Mesendoderm (in vitro differentiated cells): Measurements from ENCODE around the gene PPARGC1A.

ENCODE experiments used
- DNase-seq: peaks from one replicate; pipeline ENCODE4 v3.0.0; 2013
- H2AK5ac ChIP-seq: 2 replicates; pipeline ENCODE4 v1.6.1; 2013; ENCODE audit warnings: low read length, inconsistent platforms
- H2BK120ac ChIP-seq: 2 replicates; pipeline ENCODE4 v1.6.1; 2013; ENCODE audit warnings: low read depth, mild to moderate bottlenecking, low read length, moderate library complexity, mixed read lengths
- H2BK15ac ChIP-seq: replicated peaks from 2 replicates; pipeline ENCODE4 v1.6.1; 2013; ENCODE audit warnings: low read depth, mild to moderate bottlenecking, moderate library complexity
- H2BK5ac ChIP-seq: 2 replicates; pipeline ENCODE4 v1.6.1; 2013; ENCODE audit warnings: low read length, inconsistent platforms
- H3K18ac ChIP-seq: 2 replicates; pipeline ENCODE4 v1.6.1; 2013; ENCODE audit warnings: mild to moderate bottlenecking, low read length, mixed read lengths
- H3K23ac ChIP-seq: one replicate; pipeline ENCODE4 v1.6.1; 2013; ENCODE audit warnings: low read length
- H3K27ac ChIP-seq: 2 replicates; pipeline ENCODE4 v1.5.1; 2013; ENCODE audit warnings: low read depth, mild to moderate bottlenecking, inconsistent platforms, low read length, moderate library complexity
- H3K27me3 ChIP-seq: 2 replicates; pipeline ENCODE4 v1.6.1; 2013; ENCODE audit warnings: low read length, control low read depth, mild to moderate bottlenecking, inconsistent platforms; ENCODE audit not compliant: insufficient read depth, poor library complexity
- H3K36me3 ChIP-seq: 2 replicates; pipeline ENCODE4 v1.6.1; 2013; ENCODE audit warnings: low read length, inconsistent platforms; ENCODE audit not compliant: control insufficient read depth, insufficient read depth
- H3K4ac ChIP-seq: one replicate; pipeline ENCODE4 v1.6.1; 2013; ENCODE audit warnings: low read depth, mild to moderate bottlenecking, low read length, moderate library complexity
- H3K4me1 ChIP-seq: 2 replicates; pipeline ENCODE4 v1.6.1; 2013; ENCODE audit warnings: low read depth, low read length, inconsistent platforms; ENCODE audit not compliant: control insufficient read depth
- H3K4me2 ChIP-seq: 2 replicates; pipeline ENCODE4 v1.6.1; 2013; ENCODE audit warnings: low read length
- H3K4me3 ChIP-seq: 2 replicates; pipeline ENCODE4 v1.5.1; 2013; ENCODE audit warnings: mild to moderate bottlenecking, low read length
- H3K56ac ChIP-seq: one replicate; pipeline ENCODE4 v1.6.1; 2013; ENCODE audit warnings: low read length
- H3K79me1 ChIP-seq: 2 replicates; pipeline ENCODE4 v1.6.1; 2013; ENCODE audit warnings: low read length, inconsistent platforms
- H3K79me2 ChIP-seq: 2 replicates; pipeline ENCODE4 v1.6.1; 2013; ENCODE audit warnings: mild to moderate bottlenecking, low read length; ENCODE audit not compliant: control insufficient read depth, insufficient read depth
- H3K9ac ChIP-seq: 2 replicates; pipeline ENCODE4 v1.6.1; 2013; ENCODE audit warnings: low read length, inconsistent platforms
- H4K5ac ChIP-seq: one replicate; pipeline ENCODE4 v1.6.1; 2013; ENCODE audit warnings: low read length
- H4K8ac ChIP-seq: one replicate; pipeline ENCODE4 v1.6.1; 2013; ENCODE audit warnings: low read depth, mild to moderate bottlenecking, control low read depth, low read length, moderate library complexity
- WGBS: extraction: QIAGEN DNeasy Blood & Tissue Kit; methylation state at CpG from one replicate; pipeline ENCODE4 v1.1.7; 2013; ENCODE audit warnings: low lambda C conversion rate, missing lambda C conversion rate; ENCODE audit not compliant: insufficient coverage; ENCODE audit errors: extremely low coverage; 5-methylcytosine and 5-hydroxymethylcytosine counted together

Gene PPARGC1A

DNA sequence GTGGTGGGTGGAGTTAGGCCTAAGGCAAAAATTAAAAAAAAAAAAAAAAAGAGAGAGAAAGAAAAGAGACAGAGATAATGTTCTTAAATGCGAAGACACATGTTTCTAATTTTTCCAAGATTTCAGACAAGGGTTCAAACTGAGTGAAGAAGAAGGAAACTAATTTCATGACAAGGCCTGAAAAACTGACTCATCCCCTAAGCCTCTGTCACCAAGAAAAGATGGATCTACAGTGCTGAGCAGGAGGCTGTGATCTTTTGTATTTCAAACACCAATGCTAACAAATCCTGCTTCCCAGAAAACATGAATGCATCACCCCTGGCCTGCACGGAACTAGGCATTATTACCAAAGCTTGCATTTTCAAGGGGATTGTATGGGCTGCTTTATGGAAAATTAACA lies 75.3 kb downstream of the PPARGC1A start:
- Histone ChIP-seq H3K9ac (no peak overlapping the region), H2BK15ac (no peak overlapping the region), H2AK5ac (no peak overlapping the region), H3K4me2 (no peak overlapping the region), H3K23ac (no peak overlapping the region), H3K36me3 (no peaks in the 10 kb centered on the region), H4K5ac (no peak overlapping the region), H3K56ac (no peak overlapping the region), H3K27me3 (no peaks in the 10 kb centered on the region), H3K79me1 (no peaks in the 10 kb centered on the region), H3K4me3 (no peak overlapping the region), H2BK5ac (no peak overlapping the region), H4K8ac (no peak overlapping the region), H3K18ac (no peak overlapping the region), H2BK120ac (no peak overlapping the region), H3K27ac (no peak overlapping the region), H3K79me2 (no peaks in the 10 kb centered on the region), H3K4me1 (no peaks in the 10 kb centered on the region), H3K4ac (no peak overlapping the region)
- DNase-seq: no peak
- WGBS: no CpG with 5 or more reads among the region's 2 CpGs

DNA sequence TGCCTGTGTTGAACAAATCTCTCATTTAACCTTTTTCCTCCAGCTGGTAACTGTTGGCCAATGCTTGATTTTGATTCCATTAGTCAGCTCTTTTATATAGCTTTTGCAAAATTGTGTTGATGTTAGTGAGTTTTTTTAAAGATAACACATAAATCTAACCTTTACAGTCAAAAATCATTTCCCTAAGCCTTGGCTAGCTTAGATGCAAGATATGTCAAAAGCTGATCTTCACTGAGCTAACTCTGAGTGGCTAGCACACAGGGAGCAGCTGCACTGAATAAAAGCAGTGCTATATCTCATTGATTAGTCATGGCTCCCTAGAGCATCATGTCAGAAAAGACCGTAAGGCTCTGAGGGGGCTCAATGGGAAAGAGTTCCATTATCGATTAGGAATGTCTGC lies 78.7 kb downstream of the PPARGC1A start:
- H3K4ac ChIP-seq: no peak overlapping the region
- H4K5ac ChIP-seq: no peak overlapping the region
- no peak overlapping the region for H3K23ac ChIP-seq
- H3K4me2 ChIP-seq: no peak overlapping the region
- no peak overlapping the region for H2BK15ac ChIP-seq
- no peaks in the 10 kb centered on the region for H3K36me3 ChIP-seq
- H2AK5ac ChIP-seq: no peak overlapping the region
- no peak overlapping the region for H4K8ac ChIP-seq
- H3K4me1 ChIP-seq: no peaks in the 10 kb centered on the region
- H2BK120ac ChIP-seq: no peak overlapping the region
- no peak for DNase-seq
- no peak overlapping the region for H3K4me3 ChIP-seq
- H3K18ac ChIP-seq: no peak overlapping the region
- no peaks in the 10 kb centered on the region for H3K27me3 ChIP-seq
- no peak overlapping the region for H3K27ac ChIP-seq
- H3K56ac ChIP-seq: no peak overlapping the region
- H2BK5ac ChIP-seq: no peak overlapping the region
- H3K79me1 ChIP-seq: no peaks in the 10 kb centered on the region
- WGBS: no CpG with 5 or more reads among the region's 2 CpGs
- H3K79me2 ChIP-seq: no peaks in the 10 kb centered on the region
- no peak overlapping the region for H3K9ac ChIP-seq

DNA sequence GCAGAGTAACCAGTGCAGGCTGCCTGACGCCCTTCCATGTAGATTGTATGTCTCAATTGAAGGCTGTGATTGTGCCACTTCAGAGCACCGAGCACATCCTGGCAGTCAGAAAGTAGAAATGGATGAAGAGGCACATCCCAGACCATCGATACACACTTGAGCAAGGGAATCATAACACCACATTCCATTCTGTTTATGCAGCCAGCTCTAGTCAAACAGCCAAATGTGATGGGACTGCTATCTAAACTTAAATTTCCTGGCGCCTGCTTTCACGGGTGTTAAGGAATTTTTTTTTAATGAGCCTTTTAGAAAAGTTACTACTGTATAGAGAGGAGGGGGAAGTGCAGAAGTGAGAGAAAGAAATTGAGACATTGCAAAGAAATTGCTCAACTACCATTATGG lies 84.4 kb downstream of the PPARGC1A start:
- Histone ChIP-seq H2BK5ac (no peak overlapping the region), H3K79me1 (no peaks in the 10 kb centered on the region), H3K79me2 (no peaks in the 10 kb centered on the region), H3K27me3 (no peaks in the 10 kb centered on the region), H3K36me3 (no peaks in the 10 kb centered on the region), H3K27ac (no peak overlapping the region), H2BK120ac (no peak overlapping the region), H3K4me3 (no peak overlapping the region), H4K8ac (no peak overlapping the region), H2BK15ac (no peak overlapping the region), H3K4me2 (no peak overlapping the region), H3K4me1 (no peaks in the 10 kb centered on the region), H2AK5ac (no peak overlapping the region), H3K18ac (no peak overlapping the region), H3K23ac (no peak overlapping the region), H3K9ac (no peak overlapping the region), H3K4ac (no peak overlapping the region), H4K5ac (no peak overlapping the region), H3K56ac (no peak overlapping the region)
- no peak for DNase-seq
- WGBS: no CpG with 5 or more reads among the region's 5 CpGs

DNA sequence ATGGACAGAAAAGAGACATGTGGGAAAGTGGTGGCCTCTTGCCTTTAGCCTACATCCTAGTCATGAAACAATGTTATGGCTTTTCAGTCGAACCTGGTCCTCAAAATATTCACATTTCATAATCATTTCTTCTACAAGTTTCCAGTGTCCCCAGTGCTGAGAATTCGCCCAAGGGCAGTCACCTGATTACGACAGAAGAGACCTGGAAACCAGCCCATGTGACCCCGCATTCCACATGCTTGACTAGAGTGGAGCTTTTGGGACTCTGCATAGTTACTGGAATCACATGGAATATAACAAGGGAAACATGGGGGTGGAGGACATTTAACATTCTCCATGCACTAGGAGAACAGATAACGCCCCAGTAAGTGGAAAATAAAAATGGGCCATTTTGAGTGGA lies 100.1 kb downstream of the PPARGC1A start:
- no peak overlapping the region for H3K4me3 ChIP-seq
- no peak overlapping the region for H4K8ac ChIP-seq

DNA sequence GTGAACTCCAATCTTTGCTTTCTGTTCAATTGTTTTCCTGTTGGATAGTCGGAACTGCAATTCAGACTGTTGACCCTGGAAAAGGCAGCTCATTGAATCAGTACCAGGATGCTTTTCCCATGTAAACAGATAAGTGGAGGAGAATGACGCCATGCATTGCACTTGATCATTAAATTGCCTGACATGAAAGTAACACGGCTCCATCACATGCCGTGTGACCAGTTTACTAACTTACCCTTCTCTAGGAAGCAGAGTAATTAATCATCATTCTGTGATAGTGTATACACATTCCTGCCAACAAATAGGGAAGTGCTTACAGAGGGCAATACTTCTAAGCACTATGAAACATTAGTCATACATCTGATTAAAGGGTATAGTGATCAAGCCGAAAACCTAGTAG lies 101.4 kb downstream of the PPARGC1A start:
- H3K79me1 ChIP-seq: no peaks in the 10 kb centered on the region
- WGBS: no CpG with 5 or more reads among the region's 5 CpGs
- H2BK120ac ChIP-seq: no peak overlapping the region
- no peak overlapping the region for H4K8ac ChIP-seq
- no peak overlapping the region for H3K56ac ChIP-seq
- no peak overlapping the region for H2AK5ac ChIP-seq
- H2BK5ac ChIP-seq: no peak overlapping the region
- no peaks in the 10 kb centered on the region for H3K27me3 ChIP-seq
- no peaks in the 10 kb centered on the region for H3K4me1 ChIP-seq
- no peak for DNase-seq
- H3K4me2 ChIP-seq: no peak overlapping the region
- no peak overlapping the region for H3K18ac ChIP-seq
- H3K79me2 ChIP-seq: no peaks in the 10 kb centered on the region
- no peak overlapping the region for H3K9ac ChIP-seq
- no peak overlapping the region for H2BK15ac ChIP-seq
- H3K4ac ChIP-seq: no peak overlapping the region
- no peak overlapping the region for H3K23ac ChIP-seq
- no peaks in the 10 kb centered on the region for H3K36me3 ChIP-seq
- no peak overlapping the region for H3K27ac ChIP-seq
- H3K4me3 ChIP-seq: no peak overlapping the region
- H4K5ac ChIP-seq: no peak overlapping the region

More for the DNA sequence above, 100.1 kb downstream of the PPARGC1A start:
- H3K56ac ChIP-seq: no peak overlapping the region
- H3K9ac ChIP-seq: no peak overlapping the region
- no peak overlapping the region for H3K18ac ChIP-seq
- peak; percentile 59 for DNase-seq
- H3K4me1 ChIP-seq: no peaks in the 10 kb centered on the region
- no peak overlapping the region for H4K5ac ChIP-seq
- H2BK15ac ChIP-seq: no peak overlapping the region
- no peak overlapping the region for H2BK5ac ChIP-seq
- WGBS: no CpG with 5 or more reads among the region's 5 CpGs
- no peaks in the 10 kb centered on the region for H3K79me2 ChIP-seq
- no peaks in the 10 kb centered on the region for H3K36me3 ChIP-seq
- H3K4me2 ChIP-seq: no peak overlapping the region
- H2BK120ac ChIP-seq: no peak overlapping the region
- no peak overlapping the region for H3K4ac ChIP-seq
- no peak overlapping the region for H2AK5ac ChIP-seq
- no peaks in the 10 kb centered on the region for H3K27me3 ChIP-seq
- no peaks in the 10 kb centered on the region for H3K79me1 ChIP-seq
- no peak overlapping the region for H3K23ac ChIP-seq
- no peak overlapping the region for H3K27ac ChIP-seq

DNA sequence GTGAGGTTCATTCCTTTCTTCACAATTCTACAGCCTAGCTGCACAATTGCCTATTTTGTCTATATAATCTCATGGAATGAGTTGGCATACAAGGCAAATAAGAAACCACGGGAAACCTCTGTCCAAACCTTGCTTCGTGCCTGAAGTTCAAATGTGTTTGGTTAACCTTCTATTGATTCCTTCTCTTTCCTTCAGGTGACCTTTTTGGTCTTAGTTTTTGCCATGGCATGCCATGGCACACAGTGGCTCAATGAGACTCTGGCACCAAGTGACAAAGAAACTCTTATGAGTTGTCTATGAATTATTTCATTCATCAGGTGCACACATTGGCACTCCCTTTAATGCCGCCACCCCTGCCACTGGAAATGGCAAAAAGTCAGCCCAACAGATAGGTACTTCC lies 101.8 kb downstream of the PPARGC1A start:
- Histone ChIP-seq H3K4me2 (no peak overlapping the region), H3K9ac (no peak overlapping the region), H2BK120ac (no peak overlapping the region), H3K56ac (no peak overlapping the region), H4K5ac (no peak overlapping the region), H3K4ac (peak overlapping the region; percentile 16), H2AK5ac (no peak overlapping the region), H3K79me1 (no peaks in the 10 kb centered on the region), H3K27me3 (no peaks in the 10 kb centered on the region), H2BK5ac (no peak overlapping the region), H3K27ac (no peak overlapping the region), H3K36me3 (no peaks in the 10 kb centered on the region), H3K23ac (no peak overlapping the region), H2BK15ac (no peak overlapping the region), H3K4me3 (no peak overlapping the region), H3K18ac (no peak overlapping the region), H3K4me1 (no peaks in the 10 kb centered on the region), H4K8ac (no peak overlapping the region), H3K79me2 (no peaks in the 10 kb centered on the region)
- no CpG with 5 or more reads among the region's 3 CpGs for WGBS
- no peak for DNase-seq
